IMR-90 (cell line): Measurements from ENCODE around the gene LAPTM5. TPM values are rescaled to one million over a fixed set of nuclear protein-coding genes. Genes with fewer than 3 reads are reported as not detected.

Experiments
- ATAC-seq: fragments of 200-7000 bp; cut with Tn5 transposase; 2 replicates; pipeline ENCODE4 v1.9.1; 2020; ENCODE audit warnings: low read depth, mild to moderate bottlenecking, moderate library complexity
- BruUV-seq: library from RNA; stranded (reverse); fragments of 400-500 nt; replicated peaks from 2 replicates; lab custom pipeline; 2021; lab: Mats Ljungman, UMichigan
- CTCF ChIA-PET: fragments of 300-600 bp; formaldehyde crosslinking; extraction: SDS; loops from one replicate; lab custom pipeline; 2021; ENCODE audit warnings: antibody characterized with exemption; lab: Yijun Ruan, JAX
- POLR2A ChIA-PET: fragments of 300-600 bp; sonication (Branson Sonifier 250); formaldehyde crosslinking; loops from one replicate; lab custom pipeline; 2022; ENCODE audit warnings: antibody characterized with exemption; ENCODE audit not compliant: unreplicated experiment; lab: Charles Lee
- DNase-seq: peaks from one replicate; pipeline ENCODE4 v3.0.0; 2013
- H2AFZ ChIP-seq: replicated peaks from 2 replicates; pipeline ENCODE3; 2013; ENCODE audit warnings: low read length, mild to moderate bottlenecking; ENCODE audit not compliant: poor library complexity
- H2AK5ac ChIP-seq: 2 replicates; pipeline ENCODE4 v1.6.1; 2013; ENCODE audit warnings: low read depth, low read length, inconsistent platforms
- H2AK9ac ChIP-seq: replicated peaks from 2 replicates; pipeline ENCODE3; 2013; ENCODE audit warnings: mild to moderate bottlenecking, low read depth, low read length, moderate library complexity; ENCODE audit not compliant: poor library complexity
- H2BK120ac ChIP-seq: 2 replicates; pipeline ENCODE4 v1.6.1; 2013; ENCODE audit warnings: low read depth, low read length, inconsistent platforms
- H2BK15ac ChIP-seq: 3 replicates; pipeline ENCODE4 v1.6.1; 2013; ENCODE audit warnings: low read depth, low read length, inconsistent platforms
- H2BK20ac ChIP-seq: 2 replicates; pipeline ENCODE4 v1.6.1; 2013; ENCODE audit warnings: low read depth, mild to moderate bottlenecking, inconsistent platforms, low read length, moderate library complexity
- H2BK5ac ChIP-seq: 2 replicates; pipeline ENCODE4 v1.6.1; 2013; ENCODE audit warnings: mild to moderate bottlenecking, low read depth, low read length, inconsistent platforms; ENCODE audit not compliant: poor library complexity, severe bottlenecking
- H3K14ac ChIP-seq: replicated peaks from 2 replicates; pipeline ENCODE4 v1.6.1; 2013; ENCODE audit warnings: low read depth, low read length, inconsistent platforms
- H3K18ac ChIP-seq: 2 replicates; pipeline ENCODE4 v1.6.1; 2013; ENCODE audit warnings: low read depth, low read length, control low read depth
- H3K23ac ChIP-seq: 2 replicates; pipeline ENCODE4 v1.6.1; 2013; ENCODE audit warnings: low read depth, low read length, inconsistent platforms
- H3K27ac ChIP-seq: 2 replicates; pipeline ENCODE4 v1.5.1; 2013; ENCODE audit warnings: mild to moderate bottlenecking, control low read depth, low read length; ENCODE audit not compliant: insufficient read depth
- H3K27me3 ChIP-seq: 2 replicates; pipeline ENCODE4 v1.6.1; 2013; ENCODE audit warnings: low read length; ENCODE audit not compliant: control insufficient read depth, insufficient read depth
- H3K36me3 ChIP-seq: 2 replicates; pipeline ENCODE4 v1.6.1; 2013; ENCODE audit warnings: low read length, mixed read lengths; ENCODE audit not compliant: control insufficient read depth, insufficient read depth
- H3K4ac ChIP-seq: 2 replicates; pipeline ENCODE4 v1.6.1; 2013; ENCODE audit warnings: low read depth, low read length, inconsistent platforms
- H3K4me1 ChIP-seq: 2 replicates; pipeline ENCODE4 v1.6.1; 2013; ENCODE audit warnings: low read length, mixed read lengths; ENCODE audit not compliant: control insufficient read depth, insufficient read depth
- H3K4me2 ChIP-seq: 2 replicates; pipeline ENCODE4 v1.6.1; 2013; ENCODE audit warnings: low read depth, mild to moderate bottlenecking, control low read depth, low read length, moderate library complexity
- H3K4me3 ChIP-seq: 2 replicates; pipeline ENCODE4 v1.5.1; 2013; ENCODE audit warnings: low read depth, mild to moderate bottlenecking, control low read depth, low read length, moderate library complexity; ENCODE audit not compliant: insufficient read depth
- H3K56ac ChIP-seq: 2 replicates; pipeline ENCODE4 v1.6.1; 2013; ENCODE audit warnings: low read length, inconsistent platforms; ENCODE audit not compliant: insufficient read depth; ENCODE audit errors: extremely low read depth
- H3K79me1 ChIP-seq, 2 experiments: 2 replicates each; pipeline ENCODE4 v1.6.1; 2013; ENCODE audit warnings: low read length in 2 of 2, inconsistent platforms in 1 of 2, low read depth in 1 of 2
- H3K9ac ChIP-seq: 2 replicates; pipeline ENCODE4 v1.6.1; 2013; ENCODE audit warnings: low read depth, low read length, control low read depth
- H3K9me1 ChIP-seq: 2 replicates; pipeline ENCODE4 v1.6.1; 2013; ENCODE audit warnings: low read length, inconsistent platforms; ENCODE audit not compliant: insufficient read depth
- H3K9me3 ChIP-seq: 2 replicates; pipeline ENCODE4 v1.6.1; 2013; ENCODE audit warnings: low read length; ENCODE audit not compliant: control insufficient read depth, insufficient read depth
- H4K20me1 ChIP-seq: 2 replicates; pipeline ENCODE4 v1.6.1; 2013; ENCODE audit warnings: low read length, inconsistent platforms; ENCODE audit not compliant: insufficient read depth
- H4K5ac ChIP-seq: 2 replicates; pipeline ENCODE4 v1.6.1; 2013; ENCODE audit warnings: mild to moderate bottlenecking, low read depth, low read length, control low read depth
- H4K8ac ChIP-seq, 2 experiments: 2 replicates each; pipeline ENCODE4 v1.6.1; 2013; ENCODE audit warnings: low read depth in 2 of 2, low read length in 2 of 2, control low read depth in 1 of 2, inconsistent platforms in 1 of 2
- H4K91ac ChIP-seq: 2 replicates; pipeline ENCODE4 v1.6.1; 2013; ENCODE audit warnings: low read depth, low read length, inconsistent platforms; ENCODE audit not compliant: insufficient read depth
- BHLHE40 ChIP-seq: fragments of 150-350 bp; IDR thresholded peaks from 2 replicates; pipeline ENCODE4 v1.6.1; 2016; ENCODE audit warnings: mild to moderate bottlenecking, low read depth, low read length
- CEBPB ChIP-seq: IDR thresholded peaks from 2 replicates; pipeline ENCODE4 v1.6.1; 2012; ENCODE audit warnings: low read depth, low read length, improper control_type of control experiment
- CHD1 ChIP-seq: IDR thresholded peaks from 2 replicates; pipeline ENCODE4 v1.6.1; 2012; ENCODE audit warnings: low read depth, low read length, improper control_type of control experiment
- CTCF ChIP-seq: conservative IDR thresholded peaks from 2 replicates; pipeline ENCODE4 v1.5.1; 2012; ENCODE audit warnings: mild to moderate bottlenecking, low read depth, low read length, improper control_type of control experiment
- ELK1 ChIP-seq: fragments of 150-350 bp; IDR thresholded peaks from 2 replicates; pipeline ENCODE4 v1.6.1; 2016; ENCODE audit warnings: low read depth, mild to moderate bottlenecking, low read length, moderate library complexity, borderline replicate concordance
- FOS ChIP-seq: fragments of 150-350 bp; IDR thresholded peaks from 2 replicates; pipeline ENCODE4 v1.6.1; 2016; ENCODE audit warnings: low read depth, low read length
- MAFK ChIP-seq: IDR thresholded peaks from 2 replicates; pipeline ENCODE4 v1.6.1; 2012; ENCODE audit warnings: low read depth, low read length, improper control_type of control experiment
- MAZ ChIP-seq: IDR thresholded peaks from 2 replicates; pipeline ENCODE4 v1.6.1; 2012; ENCODE audit warnings: low read depth, mild to moderate bottlenecking, low read length, improper control_type of control experiment, moderate library complexity, borderline replicate concordance
- MXI1 ChIP-seq: IDR thresholded peaks from 2 replicates; pipeline ENCODE4 v1.6.1; 2012; ENCODE audit warnings: low read depth, mild to moderate bottlenecking, low read length, moderate library complexity, borderline replicate concordance
- NFE2L2 ChIP-seq: fragments of 150-350 bp; IDR thresholded peaks from 2 replicates; pipeline ENCODE4 v1.6.1; 2016; ENCODE audit warnings: low read depth, mild to moderate bottlenecking, low read length
- POLR2A ChIP-seq: IDR thresholded peaks from 2 replicates; pipeline ENCODE4 v1.6.1; 2012; ENCODE audit warnings: mild to moderate bottlenecking, low read depth, low read length
- RAD21 ChIP-seq: IDR thresholded peaks from 2 replicates; pipeline ENCODE4 v1.6.1; 2012; ENCODE audit warnings: low read length, improper control_type of control experiment
- RCOR1 ChIP-seq: IDR thresholded peaks from 2 replicates; pipeline ENCODE4 v1.6.1; 2012; ENCODE audit warnings: mild to moderate bottlenecking, low read length, improper control_type of control experiment; ENCODE audit not compliant: insufficient replicate concordance
- RFX5 ChIP-seq: IDR thresholded peaks from 2 replicates; pipeline ENCODE4 v1.8.0; 2012; ENCODE audit warnings: low read depth, mild to moderate bottlenecking, low read length, moderate library complexity
- SMC3 ChIP-seq: fragments of 150-350 bp; IDR thresholded peaks from 2 replicates; pipeline ENCODE4 v1.6.1; 2016; ENCODE audit warnings: low read depth, mild to moderate bottlenecking, antibody characterized with exemption, low read length, moderate library complexity
- USF2 ChIP-seq: fragments of 150-350 bp; IDR thresholded peaks from 2 replicates; pipeline ENCODE4 v1.6.1; 2017; ENCODE audit warnings: mild to moderate bottlenecking, antibody characterized with exemption, low read length, low read depth
- WGBS, 2 experiments: methylation state at CpG; one replicate each; pipeline versions ENCODE4 v1.1.5 to v1.1.7; 2013; ENCODE audit warnings: missing lambda C conversion rate in 2 of 2; ENCODE audit not compliant: insufficient read length in 1 of 2; ENCODE audit errors: extremely low coverage in 2 of 2; 5-methylcytosine and 5-hydroxymethylcytosine counted together
- dilution Hi-C: fragments of 300-500 bp; cut with HindIII; formaldehyde crosslinking; loops from one replicate; pipeline ENCODE4 v1.14.3; 2018; ENCODE audit warnings: low sequenced_read_pairs; ENCODE audit not compliant: unreplicated experiment
- in situ Hi-C: fragments of 300-500 bp; cut with MboI; formaldehyde crosslinking; loops from 3 replicates; pipeline ENCODE4 v1.14.3; 2019; ENCODE audit warnings: low sequenced_read_pairs, inconsistent platforms, mixed read lengths
- intact Hi-C: fragments of 100-400 bp; cut with micrococcal nuclease; formaldehyde crosslinking; loops from 2 replicates; pipeline ENCODE4 v1.10.0; 2022
- polyA plus RNA-seq, 3 experiments: library from polyadenylated mRNA; depleted of rRNA; stranded (reverse); fragments of >200 nt; gene quantifications; 2 replicates each; pipeline ENCODE4 v1.2.3, GENCODE V29; 2012; ENCODE audit warnings: low replicate concordance in 1 of 3
- total RNA-seq: library from RNA; depleted of rRNA; stranded (reverse); fragments of >200 nt; gene quantifications from 2 replicates; pipeline ENCODE4 v1.2.3, GENCODE V29; 2012

LAPTM5 gene
- total and polyA plus RNA-seq, 2 of the 4 experiments (the other 2 are of a cell fraction), result 0.09 TPM; not detected in 1

GRCh38 chr1:30738040-30738714, 19.4 kb downstream of the LAPTM5 start:
- WGBS, 2 experiments, result 40% methylated on average over 1 of the region's 5 CpGs; no CpG with 5 or more reads in 1 of the 2 experiments
- H4K20me1 ChIP-seq, result no peaks in the 10 kb centered on the region
- no peaks in the 10 kb centered on the region for H3K4me1 ChIP-seq
- no peaks in the 10 kb centered on the region for H3K9me1 ChIP-seq
- H3K27me3 ChIP-seq, result peaks cover 40% of the 10 kb centered on the region
- DNase-seq, result no peak
- H2BK15ac ChIP-seq, result no peak overlapping the region
- H3K56ac ChIP-seq, result no peak overlapping the region
- no peak overlapping the region for H2BK20ac ChIP-seq
- no peak overlapping the region for H2BK5ac ChIP-seq
- no peak overlapping the region for H3K23ac ChIP-seq
- no peak overlapping the region for H4K5ac ChIP-seq
- no peak overlapping the region for H3K4me3 ChIP-seq
- H4K8ac ChIP-seq, result no peak overlapping the region
- in situ Hi-C loops, result no loop called here
- no peak overlapping the region for H3K9ac ChIP-seq
- no peak overlapping the region for H3K14ac ChIP-seq
- no peaks in the 10 kb centered on the region for H3K36me3 ChIP-seq
- no peak overlapping the region for H3K4ac ChIP-seq
- ChIA-PET CTCF (no interaction called here), POLR2A (no interaction called here)
- no peak overlapping the region for H3K4me2 ChIP-seq
- dilution Hi-C loops, result no loop called here
- H2BK120ac ChIP-seq, result no peak overlapping the region
- no TSS peak for BruUV-seq
- intact Hi-C loops, result no loop called here
- no peak for ATAC-seq
- H3K18ac ChIP-seq, result no peak overlapping the region
- no peak overlapping the region for H2AFZ ChIP-seq
- H3K9me3 ChIP-seq, result peaks cover 7% of the 10 kb centered on the region
- TF ChIP-seq MAFK (no peak), NFE2L2 (no peak), FOS (no peak), CEBPB (no peak), CTCF (no peak), RAD21 (no peak), RCOR1 (no peak), SMC3 (no peak), RFX5 (no peak), BHLHE40 (no peak), CHD1 (no peak), MXI1 (no peak), POLR2A (no peak), MAZ (no peak), USF2 (no peak), ELK1 (no peak)
- H3K79me1 ChIP-seq, result no peaks in the 10 kb centered on the region
- H2AK9ac ChIP-seq, result no peak overlapping the region
- no peak overlapping the region for H3K27ac ChIP-seq
- H4K91ac ChIP-seq, result no peak overlapping the region
- no peak overlapping the region for H2AK5ac ChIP-seq
